ENCODE data around the gene ING4. TPM values are rescaled to one million over a fixed set of nuclear protein-coding genes. Genes with fewer than 3 reads are reported as not detected.
A peak's percentile ranks its signal among the peaks of the same experiment; 100 is the strongest.

ING4 gene
- total and polyA plus RNA-seq, 2 donors (not counting 3 experiments of a cell fraction or from before 2014, with no cell fraction given) = 34.7 to 52.0 TPM

GRCh38 chr12:6698352-6699046 is 35.6 kb upstream of the ING4 start:
- Histone ChIP-seq H3K4me1 (ENCODE audit: control insufficient read depth, extremely low read depth, insufficient read depth, low read length) (peaks cover 4% of the 10 kb centered on the region), H3K27me3 (ENCODE audit: control insufficient read depth in 2 of 2, insufficient read depth in 2 of 2, low read length in 2 of 2) (peaks cover 30 to 43% of the 10 kb centered on the region in 2 experiments), H2AFZ (ENCODE audit: low read depth, low read length) (no peak overlapping the region), H3K27ac (ENCODE audit: insufficient read depth, low read depth, low read length) (no peak overlapping the region), H3K4me3 (replicated peaks in 1 of 3; ENCODE audit: insufficient read depth in 1 of 3, low read depth in 1 of 3, low read length in 3 of 3) (no peak overlapping the region), H3K9me3 (replicated peaks; ENCODE audit: control insufficient read depth, insufficient read depth, low read length) (no peaks in the 10 kb centered on the region), H3K9me1 (replicated peaks; ENCODE audit: control insufficient read depth, extremely low read depth, insufficient read depth, low read length) (no peaks in the 10 kb centered on the region), H3K4me2 (ENCODE audit: insufficient read depth, low read length) (no peak overlapping the region), H4K20me1 (replicated peaks; ENCODE audit: control insufficient read depth, extremely low read depth, insufficient read depth, low read length) (no peaks in the 10 kb centered on the region), H3K9ac (replicated peaks; ENCODE audit: extremely low read depth, insufficient read depth, low read length) (no peak overlapping the region), H3K79me2 (ENCODE audit: control insufficient read depth, insufficient read depth, low read length) (no peaks in the 10 kb centered on the region), H3K36me3 (ENCODE audit: control insufficient read depth in 2 of 2, extremely low read depth in 1 of 2, insufficient read depth in 2 of 2, low read length in 2 of 2) (no peaks in the 10 kb centered on the region)
- FAIRE-seq (no peak), DNase-seq (ENCODE audit: low read depth, low spot score) (no peak)
- POLR2A ChIA-PET = no interaction called here
- intact Hi-C loops (cut with micrococcal nuclease) = loop anchor here (1.0 to 5.0 kb wide), 4 partner anchors 9 to 146 kb away; partner anchors contain the start of gene ZNF384
- CTCF ChIA-PET = interaction anchor here (0.9 to 4.8 kb wide), 16 partner anchors 9 to 146 kb away, joined by 3 to 63 read pairs (median 6); partner anchors contain the start of genes COPS7A and ZNF384
- no TSS peak for BruUV-seq (replicated peaks)
- no peak for TF ChIP-seq POLR2AphosphoS5 (IDR thresholded peaks at IDR 0.05; ENCODE audit: insufficient read depth, low read depth, low read length)
- dilution Hi-C loops (cut with MboI; ENCODE audit: extremely low pct_ligation_motif_present, low sequenced_read_pairs) = no loop called here

DNA sequence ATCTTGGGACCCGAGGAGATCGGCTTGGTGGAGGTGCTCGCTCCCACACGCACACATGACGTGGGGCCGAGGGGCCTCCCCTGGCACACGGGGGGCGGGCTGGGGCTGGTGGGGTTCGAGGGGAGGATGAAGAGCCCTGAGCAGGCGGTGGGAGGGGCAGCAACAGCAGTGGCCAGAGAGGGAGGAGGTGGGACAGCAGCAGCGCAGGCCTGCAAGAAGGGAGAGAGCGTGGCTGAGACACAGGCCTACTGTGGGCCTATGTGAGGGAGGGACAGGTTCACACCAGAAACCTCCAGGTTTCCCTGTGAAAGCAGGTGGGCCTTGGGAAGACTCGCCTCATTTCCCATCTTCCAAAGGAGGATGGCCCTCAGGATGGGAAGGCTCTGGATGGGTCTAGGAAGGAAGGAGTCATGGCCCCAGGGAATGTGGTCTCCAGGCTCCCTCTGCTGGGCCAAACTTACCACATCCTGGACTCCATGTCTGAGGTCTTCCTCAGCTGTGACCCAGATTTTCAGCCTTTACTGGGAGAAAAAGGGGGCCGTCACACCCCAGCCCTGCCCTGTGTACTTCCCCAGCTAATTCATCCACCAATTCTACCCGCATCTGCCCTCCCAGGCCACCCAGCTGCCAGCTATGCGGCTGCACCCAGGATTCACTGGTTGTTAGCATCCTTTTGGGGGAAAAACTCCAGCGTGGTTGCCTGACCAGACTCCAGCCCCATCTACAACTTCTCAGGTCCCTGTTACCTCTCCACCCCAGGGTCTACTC is 34.8 kb upstream of the ING4 start:
- peak; percentile 98 for FAIRE-seq
- POLR2A ChIA-PET = no interaction called here

More for the DNA sequence above, 34.8 kb upstream of the ING4 start:
- Histone ChIP-seq H4K20me1 (replicated peaks; ENCODE audit: control insufficient read depth, extremely low read depth, insufficient read depth, low read length) (no peaks in the 10 kb centered on the region), H3K27ac (ENCODE audit: insufficient read depth, low read depth, low read length) (no peak overlapping the region), H3K9ac (replicated peaks; ENCODE audit: extremely low read depth, insufficient read depth, low read length) (no peak overlapping the region), H2AFZ (ENCODE audit: low read depth, low read length) (no peak overlapping the region), H3K9me3 (replicated peaks; ENCODE audit: control insufficient read depth, insufficient read depth, low read length) (no peaks in the 10 kb centered on the region), H3K9me1 (replicated peaks; ENCODE audit: control insufficient read depth, extremely low read depth, insufficient read depth, low read length) (no peaks in the 10 kb centered on the region), H3K4me2 (ENCODE audit: insufficient read depth, low read length) (no peak overlapping the region), H3K27me3 (ENCODE audit: control insufficient read depth in 2 of 2, insufficient read depth in 2 of 2, low read length in 2 of 2) (peaks cover 28 to 42% of the 10 kb centered on the region in 2 experiments), H3K36me3 (ENCODE audit: control insufficient read depth in 2 of 2, extremely low read depth in 1 of 2, insufficient read depth in 2 of 2, low read length in 2 of 2) (no peaks in the 10 kb centered on the region), H3K79me2 (ENCODE audit: control insufficient read depth, insufficient read depth, low read length) (no peaks in the 10 kb centered on the region), H3K4me3 (replicated peaks in 1 of 3; ENCODE audit: insufficient read depth in 1 of 3, low read depth in 1 of 3, low read length in 3 of 3) (no peak overlapping the region), H3K4me1 (ENCODE audit: control insufficient read depth, extremely low read depth, insufficient read depth, low read length) (peaks cover 4% of the 10 kb centered on the region)
- dilution Hi-C loops (cut with MboI; ENCODE audit: extremely low pct_ligation_motif_present, low sequenced_read_pairs) (no loop called here), intact Hi-C loops (cut with micrococcal nuclease) (loop anchor here (1.0 to 5.0 kb wide), 3 partner anchors 80 to 145 kb away; no protein-coding TSS in a partner anchor)
- no TSS peak for BruUV-seq (replicated peaks)
- TF ChIP-seq GATA2 (IDR thresholded peaks at IDR 0.05; ENCODE audit: insufficient read depth, insufficient read length, low read depth, low read length) (no peak), POLR2AphosphoS5 (IDR thresholded peaks at IDR 0.05; ENCODE audit: insufficient read depth, low read depth, low read length) (no peak), MYC (IDR thresholded peaks at IDR 0.05; ENCODE audit: low read depth, low read length) (no peak), EZH2 (IDR thresholded peaks at IDR 0.05; ENCODE audit: borderline replicate concordance, low read depth, low read length, severe bottlenecking) (peak; percentile 50), FOS (IDR thresholded peaks at IDR 0.05; ENCODE audit: borderline replicate concordance, insufficient read depth, low read length) (no peak), JUN (IDR thresholded peaks at IDR 0.05; ENCODE audit: borderline replicate concordance, insufficient read depth, insufficient read length, low read depth) (no peak), MAX (IDR thresholded peaks at IDR 0.05; ENCODE audit: insufficient read depth, insufficient read length) (no peak), POLR2A (IDR thresholded peaks at IDR 0.05; ENCODE audit: low read depth, low read length) (no peak)
- TF ChIP-seq, protein P1, sequence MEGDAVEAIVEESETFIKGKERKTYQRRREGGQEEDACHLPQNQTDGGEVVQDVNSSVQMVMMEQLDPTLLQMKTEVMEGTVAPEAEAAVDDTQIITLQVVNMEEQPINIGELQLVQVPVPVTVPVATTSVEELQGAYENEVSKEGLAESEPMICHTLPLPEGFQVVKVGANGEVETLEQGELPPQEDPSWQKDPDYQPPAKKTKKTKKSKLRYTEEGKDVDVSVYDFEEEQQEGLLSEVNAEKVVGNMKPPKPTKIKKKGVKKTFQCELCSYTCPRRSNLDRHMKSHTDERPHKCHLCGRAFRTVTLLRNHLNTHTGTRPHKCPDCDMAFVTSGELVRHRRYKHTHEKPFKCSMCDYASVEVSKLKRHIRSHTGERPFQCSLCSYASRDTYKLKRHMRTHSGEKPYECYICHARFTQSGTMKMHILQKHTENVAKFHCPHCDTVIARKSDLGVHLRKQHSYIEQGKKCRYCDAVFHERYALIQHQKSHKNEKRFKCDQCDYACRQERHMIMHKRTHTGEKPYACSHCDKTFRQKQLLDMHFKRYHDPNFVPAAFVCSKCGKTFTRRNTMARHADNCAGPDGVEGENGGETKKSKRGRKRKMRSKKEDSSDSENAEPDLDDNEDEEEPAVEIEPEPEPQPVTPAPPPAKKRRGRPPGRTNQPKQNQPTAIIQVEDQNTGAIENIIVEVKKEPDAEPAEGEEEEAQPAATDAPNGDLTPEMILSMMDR (IDR thresholded peaks at IDR 0.05; ENCODE audit: extremely low read depth in 1 of 2, insufficient read depth in 1 of 2, low read depth in 1 of 2, low read length in 2 of 2) = peak; percentile 74 to 80
- CTCF ChIA-PET = interaction anchor here (0.9 to 4.8 kb wide), 15 partner anchors 8 to 146 kb away, joined by 3 to 63 read pairs (median 6); partner anchors contain the start of genes COPS7A and ZNF384
- peak; percentile 58 for DNase-seq (ENCODE audit: low read depth, low spot score)
